ENCODE measurements around the gene SGPP2. TPM values are rescaled to one million over a fixed set of nuclear protein-coding genes. Genes with fewer than 3 reads are reported as not detected.

SGPP2 gene
- total and polyA plus RNA-seq, 2 donors from 2014 or later = 8.2 to 89.8 TPM

- Histone ChIP-seq H3K27me3 (ENCODE audit: control insufficient read depth, insufficient read depth, low read length) (no peaks in the 10 kb centered on the region), H3K27ac (ENCODE audit: low read depth in 2 of 2, low read length in 2 of 2) (no peak overlapping the region), H3K36me3 (ENCODE audit: control insufficient read depth in 2 of 3, insufficient read depth in 3 of 3, low read length in 3 of 3) (no peaks in the 10 kb centered on the region), H3K4me3 (ENCODE audit: low read length in 3 of 3) (no peak overlapping the region), H3K4me1 (ENCODE audit: control insufficient read depth in 2 of 3, insufficient read depth in 2 of 3, low read depth in 1 of 3, low read length in 3 of 3) (peaks cover 0 to 7% (median 6%) of the 10 kb centered on the region in 3 donors), H3K9me3 (ENCODE audit: control insufficient read depth in 2 of 3, insufficient read depth in 1 of 3, low read length in 3 of 3) (no peaks in the 10 kb centered on the region), H3K9ac (ENCODE audit: low read length in 3 of 3) (no peak overlapping the region)
- intact Hi-C loops (cut with DNase I) = no loop called here
- DNase-seq (no peak), FAIRE-seq (no peak)
- no peak for TF ChIP-seq CTCF (IDR thresholded peaks at IDR 0.05; ENCODE audit: borderline replicate concordance, extremely low read depth, insufficient read depth)
These were observed 5.7 kb downstream of the SGPP2 start for GRCh38 chr2:222430071-222430470.

GRCh38 chr2:222430681-222431080 is 6.3 kb downstream of the SGPP2 start:
- FAIRE-seq (no peak), DNase-seq (no peak)
- no peak for TF ChIP-seq CTCF (IDR thresholded peaks at IDR 0.05; ENCODE audit: borderline replicate concordance, extremely low read depth, insufficient read depth)
- H3K9ac ChIP-seq (ENCODE audit: low read length in 3 of 3) = no peak overlapping the region
- peaks cover 0 to 8% (median 6%) of the 10 kb centered on the region in 3 donors for H3K4me1 ChIP-seq (ENCODE audit: control insufficient read depth in 2 of 3, insufficient read depth in 2 of 3, low read depth in 1 of 3, low read length in 3 of 3)
- no peak overlapping the region for H3K27ac ChIP-seq (ENCODE audit: low read depth in 2 of 2, low read length in 2 of 2)
- H3K4me3 ChIP-seq (ENCODE audit: low read length in 3 of 3) = no peak overlapping the region
- intact Hi-C loops (cut with DNase I) = no loop called here
- no peaks in the 10 kb centered on the region for H3K27me3 ChIP-seq (ENCODE audit: control insufficient read depth, insufficient read depth, low read length)
- H3K9me3 ChIP-seq (ENCODE audit: control insufficient read depth in 2 of 3, insufficient read depth in 1 of 3, low read length in 3 of 3) = no peaks in the 10 kb centered on the region
- no peaks in the 10 kb centered on the region for H3K36me3 ChIP-seq (ENCODE audit: control insufficient read depth in 2 of 3, insufficient read depth in 3 of 3, low read length in 3 of 3)

GRCh38 chr2:222431869-222432268 is 7.5 kb downstream of the SGPP2 start:
- no peak overlapping the region for H3K9ac ChIP-seq (ENCODE audit: low read length in 3 of 3)
- intact Hi-C loops (cut with DNase I) = no loop called here
- H3K4me3 ChIP-seq (ENCODE audit: low read length in 3 of 3) = no peak overlapping the region
- DNase-seq (no peak), FAIRE-seq (no peak)
- H3K27ac ChIP-seq (ENCODE audit: low read depth in 2 of 2, low read length in 2 of 2) = no peak overlapping the region
- peaks cover 4 to 8% (median 6%) of the 10 kb centered on the region in 3 donors for H3K4me1 ChIP-seq (ENCODE audit: control insufficient read depth in 2 of 3, insufficient read depth in 2 of 3, low read depth in 1 of 3, low read length in 3 of 3)
- no peak for TF ChIP-seq CTCF (IDR thresholded peaks at IDR 0.05; ENCODE audit: borderline replicate concordance, extremely low read depth, insufficient read depth)
- no peaks in the 10 kb centered on the region for H3K36me3 ChIP-seq (ENCODE audit: control insufficient read depth in 2 of 3, insufficient read depth in 3 of 3, low read length in 3 of 3)
- H3K9me3 ChIP-seq (ENCODE audit: control insufficient read depth in 2 of 3, insufficient read depth in 1 of 3, low read length in 3 of 3) = no peaks in the 10 kb centered on the region
- no peaks in the 10 kb centered on the region for H3K27me3 ChIP-seq (ENCODE audit: control insufficient read depth, insufficient read depth, low read length)
